ENCODE measurements around the gene LIMS3. TPM values are rescaled to one million over a fixed set of nuclear protein-coding genes. Genes with fewer than 3 reads are reported as not detected.

The LIMS3 gene
- polyA plus RNA-seq, 3 donors = 0.78 to 2.1 (median 1.2) TPM

Other genes with a start within 250 kb of the LIMS3 start
- gene RGPD5, start 104.4 kb upstream of the LIMS3 start, polyA plus RNA-seq = 1 to 10 TPM; 4.1 to 7.1 (median 6.6) TPM
- 10 to 100 TPM in 2 of 3 donors, 1 to 10 TPM in 1; 1.8 to 20.1 (median 10.8) TPM for gene MALL, start 217.1 kb downstream of the LIMS3 start, polyA plus RNA-seq